Measurements from ENCODE around the gene SGSM2. TPM values are rescaled to one million over a fixed set of nuclear protein-coding genes. Genes with fewer than 3 reads are reported as not detected.

SGSM2 gene
- polyA plus RNA-seq, 1 experiment = 43.6 TPM

GRCh38 chr17:2361010-2361760 is 23.9 kb downstream of the SGSM2 start:
- Histone ChIP-seq H3K27me3 (ENCODE audit: control insufficient read depth, insufficient read depth, low read length) (no peaks in the 10 kb centered on the region), H3K4me3 (ENCODE audit: low read depth, low read length) (no peak overlapping the region), H3K36me3 (ENCODE audit: control insufficient read depth, insufficient read depth, low read length) (peaks cover 25% of the 10 kb centered on the region)
- ChIA-PET CTCF (interaction anchor here (0.9 to 4.7 kb wide), 4 partner anchors 8 to 55 kb away, joined by 3 to 22 read pairs (median 6); no protein-coding TSS in a partner anchor), POLR2A (no interaction called here)
- TF ChIP-seq CTCF (IDR thresholded peaks at IDR 0.05; ENCODE audit: insufficient read depth, low read depth, low read length) = no peak
- DNase-seq (ENCODE audit: low read depth) = no peak

- POLR2A ChIA-PET = no interaction called here
- Histone ChIP-seq H3K4me3 (ENCODE audit: low read depth, low read length) (no peak overlapping the region), H3K27me3 (ENCODE audit: control insufficient read depth, insufficient read depth, low read length) (no peaks in the 10 kb centered on the region), H3K36me3 (ENCODE audit: control insufficient read depth, insufficient read depth, low read length) (peaks cover 26% of the 10 kb centered on the region)
- TF ChIP-seq CTCF (IDR thresholded peaks at IDR 0.05; ENCODE audit: insufficient read depth, low read depth, low read length) = no peak
- CTCF ChIA-PET = interaction anchor here (0.9 to 1.7 kb wide), 2 partner anchors 9 to 54 kb away, joined by 3 to 5 read pairs; no protein-coding TSS in a partner anchor
- no peak for DNase-seq (ENCODE audit: low read depth)
Observed at GRCh38 chr17:2362016-2362415, 24.7 kb downstream of the SGSM2 start.

GRCh38 chr17:2362416-2362815 is 25.1 kb downstream of the SGSM2 start:
- DNase-seq (ENCODE audit: low read depth) = no peak
- POLR2A ChIA-PET = no interaction called here
- TF ChIP-seq CTCF (IDR thresholded peaks at IDR 0.05; ENCODE audit: insufficient read depth, low read depth, low read length) = no peak
- CTCF ChIA-PET = interaction anchor here (1.7 kb wide), 1 partner anchor 10 kb away, joined by 5 read pairs; no protein-coding TSS in a partner anchor
- Histone ChIP-seq H3K36me3 (ENCODE audit: control insufficient read depth, insufficient read depth, low read length) (peaks cover 26% of the 10 kb centered on the region), H3K4me3 (ENCODE audit: low read depth, low read length) (no peak overlapping the region), H3K27me3 (ENCODE audit: control insufficient read depth, insufficient read depth, low read length) (no peaks in the 10 kb centered on the region)

GRCh38 chr17:2362881-2363280 is 25.6 kb downstream of the SGSM2 start:
- no peak for DNase-seq (ENCODE audit: low read depth)
- ChIA-PET POLR2A (no interaction called here), CTCF (no interaction called here)
- H3K27me3 ChIP-seq (ENCODE audit: control insufficient read depth, insufficient read depth, low read length) = no peaks in the 10 kb centered on the region
- no peak overlapping the region for H3K4me3 ChIP-seq (ENCODE audit: low read depth, low read length)
- no peak for TF ChIP-seq CTCF (IDR thresholded peaks at IDR 0.05; ENCODE audit: insufficient read depth, low read depth, low read length)
- H3K36me3 ChIP-seq (ENCODE audit: control insufficient read depth, insufficient read depth, low read length) = peaks cover 26% of the 10 kb centered on the region

- no peak for DNase-seq (ENCODE audit: low read depth)
Observed at GRCh38 chr17:2363318-2363717, 26.0 kb downstream of the SGSM2 start.

More at GRCh38 chr17:2363318-2363717, 26.0 kb downstream of the SGSM2 start:
- no peaks in the 10 kb centered on the region for H3K27me3 ChIP-seq (ENCODE audit: control insufficient read depth, insufficient read depth, low read length)
- POLR2A ChIA-PET = no interaction called here
- CTCF ChIA-PET = interaction anchor here (0.8 to 2.2 kb wide), 3 partner anchors 10 to 332 kb away, joined by 3 to 10 read pairs (median 5); no protein-coding TSS in a partner anchor
- no peak for TF ChIP-seq CTCF (IDR thresholded peaks at IDR 0.05; ENCODE audit: insufficient read depth, low read depth, low read length)
- H3K4me3 ChIP-seq (ENCODE audit: low read depth, low read length) = no peak overlapping the region
- H3K36me3 ChIP-seq (ENCODE audit: control insufficient read depth, insufficient read depth, low read length) = peaks cover 28% of the 10 kb centered on the region

All from BJ (cell line).